WTC11 (cell line): ENCODE data around the gene AKT1. TPM values are rescaled to one million over a fixed set of nuclear protein-coding genes. Genes with fewer than 3 reads are reported as not detected.
A peak's percentile ranks its signal among the peaks of the same experiment; 100 is the strongest.

Source experiments
- ATAC-seq: fragments of 200-7000 bp; cut with Tn5 transposase; 2 replicates; pipeline ENCODE4 v1.10.0; 2021; ENCODE audit warnings: mild to moderate bottlenecking, moderate library complexity
- CTCF ChIA-PET: fragments of 300-600 bp; sonication (Branson Sonifier 250); formaldehyde crosslinking; loops from one replicate; lab custom pipeline; 2021; ENCODE audit warnings: antibody characterized with exemption; lab: Charles Lee
- POLR2A ChIA-PET: fragments of 350-600 bp; sonication (Branson Sonifier 250); formaldehyde crosslinking; loops from one replicate; lab custom pipeline; 2021; ENCODE audit warnings: antibody characterized with exemption; lab: Charles Lee
- DNase-seq: peaks from one replicate; pipeline ENCODE4 v3.0.0; 2021; ENCODE audit warnings: low spot score
- H3K27ac Mint-ChIP-seq: 2 replicates; pipeline ENCODE4 v1.8.0; 2021; ENCODE audit warnings: mixed read lengths
- H3K27me3 Mint-ChIP-seq: 2 replicates; pipeline ENCODE4 v1.8.0; 2021; ENCODE audit warnings: low read depth, mild to moderate bottlenecking, moderate library complexity, mixed read lengths
- H3K36me3 Mint-ChIP-seq: 2 replicates; pipeline ENCODE4 v1.8.0; 2021; ENCODE audit warnings: mixed read lengths
- H3K4me1 Mint-ChIP-seq: 2 replicates; pipeline ENCODE4 v1.8.0; 2022; ENCODE audit warnings: mixed read lengths
- H3K4me3 Mint-ChIP-seq: 2 replicates; pipeline ENCODE4 v1.8.0; 2021; ENCODE audit warnings: mild to moderate bottlenecking, moderate library complexity, mixed read lengths
- H3K9me3 Mint-ChIP-seq: 2 replicates; pipeline ENCODE4 v1.8.0; 2021; ENCODE audit warnings: mixed read lengths
- CBFB ChIP-seq: sonication (generic); formaldehyde crosslinking; IDR thresholded peaks from 2 replicates; pipeline ENCODE4 v1.8.1; 2022; ENCODE audit warnings: mild to moderate bottlenecking, low read depth, missing genetic modification reagents
- ELF4 ChIP-seq: sonication (generic); formaldehyde crosslinking; IDR thresholded peaks from 2 replicates; pipeline ENCODE4 v1.8.1; 2022; ENCODE audit warnings: low read depth, mild to moderate bottlenecking, moderate library complexity, missing genetic modification reagents
- ESRRA ChIP-seq: sonication (generic); formaldehyde crosslinking; IDR thresholded peaks from 2 replicates; pipeline ENCODE4 v1.8.1; 2022; ENCODE audit warnings: mild to moderate bottlenecking, missing genetic modification reagents, borderline replicate concordance
- FOXJ3 ChIP-seq: sonication (generic); formaldehyde crosslinking; IDR thresholded peaks from 2 replicates; pipeline ENCODE4 v1.9.0; 2021; ENCODE audit warnings: missing genetic modification reagents, mild to moderate bottlenecking, borderline replicate concordance
- FOXK1 ChIP-seq: sonication (generic); formaldehyde crosslinking; IDR thresholded peaks from 2 replicates; pipeline ENCODE4 v1.8.0; 2022; ENCODE audit warnings: mild to moderate bottlenecking, moderate library complexity, missing genetic modification reagents
- GTF2I ChIP-seq: fragments of 250-450 bp; sonication (Bioruptor Pico); conservative IDR thresholded peaks from 2 replicates; pipeline ENCODE4 v1.4.0; 2021; ENCODE audit warnings: mild to moderate bottlenecking
- KAT7 ChIP-seq: sonication (generic); formaldehyde crosslinking; IDR thresholded peaks from 2 replicates; pipeline ENCODE4 v1.8.1; 2023; ENCODE audit warnings: missing genetic modification reagents, mild to moderate bottlenecking, borderline replicate concordance
- NFE2L1 ChIP-seq: sonication (generic); formaldehyde crosslinking; IDR thresholded peaks from 2 replicates; pipeline ENCODE4 v1.8.1; 2023; ENCODE audit warnings: missing genetic modification reagents
- NR2C2 ChIP-seq: sonication (generic); formaldehyde crosslinking; IDR thresholded peaks from 2 replicates; pipeline ENCODE4 v1.8.0; 2022; ENCODE audit warnings: mild to moderate bottlenecking, missing genetic modification reagents
- NR3C1 ChIP-seq: sonication (generic); formaldehyde crosslinking; conservative IDR thresholded peaks from 2 replicates; pipeline ENCODE4 v1.8.1; 2023; ENCODE audit warnings: low read depth, mild to moderate bottlenecking, missing genetic modification reagents
- SP1 ChIP-seq: sonication (generic); formaldehyde crosslinking; conservative IDR thresholded peaks from 2 replicates; pipeline ENCODE4 v1.8.1; 2022; ENCODE audit warnings: missing genetic modification reagents
- ZNF121 ChIP-seq: sonication (generic); formaldehyde crosslinking; IDR thresholded peaks from 2 replicates; pipeline ENCODE4 v1.8.0; 2023; ENCODE audit warnings: missing genetic modification reagents
- ZNF232 ChIP-seq: sonication (generic); formaldehyde crosslinking; IDR thresholded peaks from 2 replicates; pipeline ENCODE4 v1.8.0; 2022; ENCODE audit warnings: mild to moderate bottlenecking, missing genetic modification reagents
- total RNA-seq: library from RNA; stranded (reverse); gene quantifications from 3 replicates; pipeline ENCODE4 v1.2.3, GENCODE V29; 2021
- TF ChIP-seq, protein P1 (sequence below): sonication (generic); formaldehyde crosslinking; IDR thresholded peaks from 2 replicates; pipeline ENCODE4 v1.8.0; 2022; ENCODE audit warnings: mild to moderate bottlenecking, missing genetic modification reagents
- TF ChIP-seq, protein P2 (sequence below): sonication (generic); formaldehyde crosslinking; IDR thresholded peaks from 2 replicates; pipeline ENCODE4 v1.8.1; 2022; ENCODE audit warnings: low read depth, mild to moderate bottlenecking, moderate library complexity, missing genetic modification reagents, borderline replicate concordance
- TF ChIP-seq, protein P3 (sequence below): fragments of 250-450 bp; sonication (Bioruptor Pico); IDR thresholded peaks from 2 replicates; pipeline ENCODE4 v1.9.0; 2021; ENCODE audit warnings: mild to moderate bottlenecking
- TF ChIP-seq, protein P4 (sequence below): fragments of 250-450 bp; sonication (Bioruptor Pico); IDR thresholded peaks from 2 replicates; pipeline ENCODE4 v1.9.0; 2021; ENCODE audit warnings: moderate library complexity, mild to moderate bottlenecking, inconsistent platforms, borderline replicate concordance
- TF ChIP-seq, protein P5 (sequence below): sonication (generic); formaldehyde crosslinking; IDR thresholded peaks from 2 replicates; pipeline ENCODE4 v1.8.1; 2022; ENCODE audit warnings: mild to moderate bottlenecking, missing genetic modification reagents, moderate library complexity, borderline replicate concordance
- TF ChIP-seq, protein P6 (sequence below): sonication (generic); formaldehyde crosslinking; IDR thresholded peaks from 2 replicates; pipeline ENCODE4 v1.8.1; 2023; ENCODE audit warnings: mild to moderate bottlenecking, moderate library complexity, missing genetic modification reagents
- TF ChIP-seq, protein P7 (sequence below): sonication (generic); formaldehyde crosslinking; IDR thresholded peaks from 2 replicates; pipeline ENCODE4 v1.8.1; 2023; ENCODE audit warnings: mild to moderate bottlenecking, missing genetic modification reagents, moderate library complexity

AKT1 gene
- total RNA-seq, 1 experiment from 2014 or later: 121 TPM

DNA sequence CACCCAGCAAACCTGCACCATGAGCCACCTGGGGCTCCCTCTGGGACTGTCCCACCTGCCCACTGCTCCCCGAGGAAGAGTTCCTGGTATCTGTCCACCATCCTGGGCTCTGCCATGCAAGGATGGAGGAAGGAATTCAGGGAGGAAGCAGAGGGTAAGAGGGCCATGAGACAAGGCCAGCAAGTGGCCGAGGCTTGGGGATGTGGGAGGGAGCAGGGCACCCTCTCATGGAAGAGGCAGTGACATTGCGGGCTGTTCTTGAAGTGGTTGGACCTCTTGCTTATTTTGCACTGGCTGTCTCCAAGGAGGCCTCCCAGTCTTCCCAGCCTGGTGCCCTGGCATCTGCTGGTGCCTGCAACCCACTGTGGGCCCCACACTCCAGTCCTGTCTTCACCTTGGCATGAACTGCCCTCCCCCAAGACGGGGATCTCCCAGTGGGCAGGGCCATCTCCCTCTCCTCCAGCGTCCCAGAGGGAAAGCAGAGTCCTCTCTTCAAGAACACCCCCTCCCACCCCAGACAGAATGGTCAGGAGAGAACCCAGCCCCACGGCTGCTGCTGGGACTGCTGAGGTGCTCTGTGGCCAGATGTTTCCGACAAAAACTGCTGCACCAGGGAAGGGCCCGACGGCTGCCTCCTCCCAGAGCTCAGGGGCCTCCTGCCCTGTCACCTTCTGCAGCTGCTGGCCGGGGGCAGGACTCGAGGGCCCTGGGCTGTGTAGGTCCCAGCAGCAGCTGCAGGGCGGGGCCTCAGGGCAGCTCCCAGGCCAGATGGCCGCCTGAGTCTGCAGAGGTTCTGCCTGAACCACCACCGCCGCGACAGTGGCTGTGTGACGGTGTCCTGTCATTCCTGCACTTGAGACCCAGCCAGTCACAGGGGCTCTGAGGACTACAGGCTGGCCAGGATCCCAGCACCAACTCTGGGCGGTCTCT, 1.8 kb upstream of the AKT1 start:
- H3K4me1 Mint-ChIP-seq: peaks cover 49% of the 10 kb centered on the region
- H3K27ac Mint-ChIP-seq: no peak overlapping the region
- no peaks in the 10 kb centered on the region for H3K36me3 Mint-ChIP-seq
- ATAC-seq (no peak), DNase-seq (no peak)
- H3K27me3 Mint-ChIP-seq: peaks cover 57% of the 10 kb centered on the region
- ChIA-PET CTCF (interaction anchor here (0.9 to 6.2 kb wide), 8 partner anchors 20 to 66 kb away, joined by 3 to 67 read pairs (median 4); partner anchors contain the start of gene SIVA1), POLR2A (no interaction called here)
- no peaks in the 10 kb centered on the region for H3K9me3 Mint-ChIP-seq
- peak overlapping the region; percentile 48 for H3K4me3 Mint-ChIP-seq
- TF ChIP-seq, protein P1, sequence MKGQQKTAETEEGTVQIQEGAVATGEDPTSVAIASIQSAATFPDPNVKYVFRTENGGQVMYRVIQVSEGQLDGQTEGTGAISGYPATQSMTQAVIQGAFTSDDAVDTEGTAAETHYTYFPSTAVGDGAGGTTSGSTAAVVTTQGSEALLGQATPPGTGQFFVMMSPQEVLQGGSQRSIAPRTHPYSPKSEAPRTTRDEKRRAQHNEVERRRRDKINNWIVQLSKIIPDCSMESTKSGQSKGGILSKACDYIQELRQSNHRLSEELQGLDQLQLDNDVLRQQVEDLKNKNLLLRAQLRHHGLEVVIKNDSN (CRISPR knock-in tag): no peak
- no peak for TF ChIP-seq NFE2L1 (CRISPR knock-in tag)
- TF ChIP-seq ESRRA (CRISPR knock-in tag): no peak
- TF ChIP-seq KAT7 (CRISPR knock-in tag): no peak
- TF ChIP-seq SP1 (CRISPR knock-in tag): no peak
- no peak for TF ChIP-seq ZNF121
- TF ChIP-seq ZNF232: no peak
- TF ChIP-seq, protein P2, sequence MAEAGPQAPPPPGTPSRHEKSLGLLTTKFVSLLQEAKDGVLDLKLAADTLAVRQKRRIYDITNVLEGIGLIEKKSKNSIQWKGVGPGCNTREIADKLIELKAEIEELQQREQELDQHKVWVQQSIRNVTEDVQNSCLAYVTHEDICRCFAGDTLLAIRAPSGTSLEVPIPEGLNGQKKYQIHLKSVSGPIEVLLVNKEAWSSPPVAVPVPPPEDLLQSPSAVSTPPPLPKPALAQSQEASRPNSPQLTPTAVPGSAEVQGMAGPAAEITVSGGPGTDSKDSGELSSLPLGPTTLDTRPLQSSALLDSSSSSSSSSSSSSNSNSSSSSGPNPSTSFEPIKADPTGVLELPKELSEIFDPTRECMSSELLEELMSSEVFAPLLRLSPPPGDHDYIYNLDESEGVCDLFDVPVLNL (CRISPR knock-in tag): no peak
- no peak for TF ChIP-seq NR2C2 (CRISPR knock-in tag)
- no peak for TF ChIP-seq CBFB (CRISPR knock-in tag)
- no peak for TF ChIP-seq GTF2I
- TF ChIP-seq, protein P3, sequence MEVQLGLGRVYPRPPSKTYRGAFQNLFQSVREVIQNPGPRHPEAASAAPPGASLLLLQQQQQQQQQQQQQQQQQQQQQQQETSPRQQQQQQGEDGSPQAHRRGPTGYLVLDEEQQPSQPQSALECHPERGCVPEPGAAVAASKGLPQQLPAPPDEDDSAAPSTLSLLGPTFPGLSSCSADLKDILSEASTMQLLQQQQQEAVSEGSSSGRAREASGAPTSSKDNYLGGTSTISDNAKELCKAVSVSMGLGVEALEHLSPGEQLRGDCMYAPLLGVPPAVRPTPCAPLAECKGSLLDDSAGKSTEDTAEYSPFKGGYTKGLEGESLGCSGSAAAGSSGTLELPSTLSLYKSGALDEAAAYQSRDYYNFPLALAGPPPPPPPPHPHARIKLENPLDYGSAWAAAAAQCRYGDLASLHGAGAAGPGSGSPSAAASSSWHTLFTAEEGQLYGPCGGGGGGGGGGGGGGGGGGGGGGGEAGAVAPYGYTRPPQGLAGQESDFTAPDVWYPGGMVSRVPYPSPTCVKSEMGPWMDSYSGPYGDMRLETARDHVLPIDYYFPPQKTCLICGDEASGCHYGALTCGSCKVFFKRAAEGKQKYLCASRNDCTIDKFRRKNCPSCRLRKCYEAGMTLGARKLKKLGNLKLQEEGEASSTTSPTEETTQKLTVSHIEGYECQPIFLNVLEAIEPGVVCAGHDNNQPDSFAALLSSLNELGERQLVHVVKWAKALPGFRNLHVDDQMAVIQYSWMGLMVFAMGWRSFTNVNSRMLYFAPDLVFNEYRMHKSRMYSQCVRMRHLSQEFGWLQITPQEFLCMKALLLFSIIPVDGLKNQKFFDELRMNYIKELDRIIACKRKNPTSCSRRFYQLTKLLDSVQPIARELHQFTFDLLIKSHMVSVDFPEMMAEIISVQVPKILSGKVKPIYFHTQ (CRISPR knock-in tag): no peak
- no peak for TF ChIP-seq FOXK1
- TF ChIP-seq, protein P4, sequence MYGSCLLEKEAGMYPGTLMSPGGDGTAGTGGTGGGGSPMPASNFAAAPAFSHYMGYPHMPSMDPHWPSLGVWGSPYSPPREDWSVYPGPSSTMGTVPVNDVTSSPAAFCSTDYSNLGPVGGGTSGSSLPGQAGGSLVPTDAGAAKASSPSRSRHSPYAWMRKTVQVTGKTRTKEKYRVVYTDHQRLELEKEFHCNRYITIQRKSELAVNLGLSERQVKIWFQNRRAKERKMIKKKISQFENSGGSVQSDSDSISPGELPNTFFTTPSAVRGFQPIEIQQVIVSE: no peak
- TF ChIP-seq, protein P5, sequence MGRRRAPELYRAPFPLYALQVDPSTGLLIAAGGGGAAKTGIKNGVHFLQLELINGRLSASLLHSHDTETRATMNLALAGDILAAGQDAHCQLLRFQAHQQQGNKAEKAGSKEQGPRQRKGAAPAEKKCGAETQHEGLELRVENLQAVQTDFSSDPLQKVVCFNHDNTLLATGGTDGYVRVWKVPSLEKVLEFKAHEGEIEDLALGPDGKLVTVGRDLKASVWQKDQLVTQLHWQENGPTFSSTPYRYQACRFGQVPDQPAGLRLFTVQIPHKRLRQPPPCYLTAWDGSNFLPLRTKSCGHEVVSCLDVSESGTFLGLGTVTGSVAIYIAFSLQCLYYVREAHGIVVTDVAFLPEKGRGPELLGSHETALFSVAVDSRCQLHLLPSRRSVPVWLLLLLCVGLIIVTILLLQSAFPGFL (CRISPR knock-in tag): no peak
- no peak for TF ChIP-seq FOXJ3 (CRISPR knock-in tag)
- TF ChIP-seq, protein P6, sequence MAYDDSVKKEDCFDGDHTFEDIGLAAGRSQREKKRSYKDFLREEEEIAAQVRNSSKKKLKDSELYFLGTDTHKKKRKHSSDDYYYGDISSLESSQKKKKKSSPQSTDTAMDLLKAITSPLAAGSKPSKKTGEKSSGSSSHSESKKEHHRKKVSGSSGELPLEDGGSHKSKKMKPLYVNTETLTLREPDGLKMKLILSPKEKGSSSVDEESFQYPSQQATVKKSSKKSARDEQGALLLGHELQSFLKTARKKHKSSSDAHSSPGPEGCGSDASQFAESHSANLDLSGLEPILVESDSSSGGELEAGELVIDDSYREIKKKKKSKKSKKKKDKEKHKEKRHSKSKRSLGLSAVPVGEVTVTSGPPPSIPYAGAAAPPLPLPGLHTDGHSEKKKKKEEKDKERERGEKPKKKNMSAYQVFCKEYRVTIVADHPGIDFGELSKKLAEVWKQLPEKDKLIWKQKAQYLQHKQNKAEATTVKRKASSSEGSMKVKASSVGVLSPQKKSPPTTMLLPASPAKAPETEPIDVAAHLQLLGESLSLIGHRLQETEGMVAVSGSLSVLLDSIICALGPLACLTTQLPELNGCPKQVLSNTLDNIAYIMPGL (CRISPR knock-in tag): no peak
- no peak for TF ChIP-seq NR3C1
- TF ChIP-seq, protein P7, sequence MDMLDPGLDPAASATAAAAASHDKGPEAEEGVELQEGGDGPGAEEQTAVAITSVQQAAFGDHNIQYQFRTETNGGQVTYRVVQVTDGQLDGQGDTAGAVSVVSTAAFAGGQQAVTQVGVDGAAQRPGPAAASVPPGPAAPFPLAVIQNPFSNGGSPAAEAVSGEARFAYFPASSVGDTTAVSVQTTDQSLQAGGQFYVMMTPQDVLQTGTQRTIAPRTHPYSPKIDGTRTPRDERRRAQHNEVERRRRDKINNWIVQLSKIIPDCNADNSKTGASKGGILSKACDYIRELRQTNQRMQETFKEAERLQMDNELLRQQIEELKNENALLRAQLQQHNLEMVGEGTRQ: no peak
- no peak for TF ChIP-seq ELF4 (CRISPR knock-in tag)
- TF ChIP-seq, all 79 proteins: peak for 0
